Smooth muscle cell (in vitro differentiated cells): ENCODE data around the gene EDN1. TPM values are rescaled to one million over a fixed set of nuclear protein-coding genes. Genes with fewer than 3 reads are reported as not detected.

ENCODE experiments used
- DNase-seq: peaks from one replicate; lab custom pipeline; 2025; ENCODE audit not compliant: unreplicated experiment; lab: John Stamatoyannopoulos, UW
- H2AFZ ChIP-seq: fragments of 200-600 bp; sonication (generic); 2 replicates; pipeline ENCODE4 v1.6.0; 2016; ENCODE audit warnings: antibody characterized with exemption, low read depth, mild to moderate bottlenecking
- H3F3A ChIP-seq: fragments of 200-600 bp; sonication (generic); 2 replicates; pipeline ENCODE4 v1.6.0; 2017; ENCODE audit warnings: antibody characterized with exemption, low read depth
- H3K27ac ChIP-seq: fragments of 200-600 bp; sonication (generic); 2 replicates; pipeline ENCODE4 v1.5.1; 2016; ENCODE audit warnings: low read depth, mild to moderate bottlenecking
- H3K27me3 ChIP-seq: fragments of 200-600 bp; sonication (generic); 2 replicates; pipeline ENCODE4 v1.6.1; 2016; ENCODE audit warnings: low read depth, mild to moderate bottlenecking
- H3K36me3 ChIP-seq: fragments of 200-600 bp; sonication (generic); 2 replicates; pipeline ENCODE4 v1.5.1; 2016; ENCODE audit warnings: low read depth
- H3K4me1 ChIP-seq: fragments of 200-600 bp; sonication (generic); 2 replicates; pipeline ENCODE4 v1.5.1; 2016; ENCODE audit warnings: low read depth
- H3K4me2 ChIP-seq: fragments of 200-600 bp; sonication (generic); 2 replicates; pipeline ENCODE4 v1.6.0; 2016; ENCODE audit warnings: mild to moderate bottlenecking
- H3K4me3 ChIP-seq: fragments of 200-600 bp; sonication (generic); 2 replicates; pipeline ENCODE4 v1.5.1; 2016; ENCODE audit warnings: mild to moderate bottlenecking
- H3K79me2 ChIP-seq: fragments of 200-600 bp; sonication (generic); 2 replicates; pipeline ENCODE4 v1.6.0; 2016; ENCODE audit warnings: low read depth, mild to moderate bottlenecking
- H3K9ac ChIP-seq: fragments of 200-600 bp; sonication (generic); 2 replicates; pipeline ENCODE4 v1.6.0; 2016; ENCODE audit warnings: low read depth
- H3K9me3 ChIP-seq: fragments of 200-600 bp; sonication (generic); replicated peaks from 2 replicates; pipeline ENCODE4 v1.5.1; 2016; ENCODE audit warnings: low read depth
- H4K20me1 ChIP-seq: fragments of 200-600 bp; sonication (generic); 2 replicates; pipeline ENCODE4 v1.6.0; 2016; ENCODE audit warnings: low read depth
- WGBS: methylation state at CpG from one replicate; pipeline ENCODE4 v1.1.7; 2016; ENCODE audit warnings: low lambda C conversion rate; 5-methylcytosine and 5-hydroxymethylcytosine counted together
- polyA plus RNA-seq: library from polyadenylated mRNA; unstranded; fragments of >200 nt; fragmentation: Nextera tagmentation; extraction: Ambion mirVana; gene quantifications from 2 replicates; pipeline ENCODE4 v1.2.1, GENCODE V29; 2016
- total RNA-seq: library from RNA; depleted of rRNA; stranded (reverse); fragments of >200 nt; gene quantifications from 2 replicates; pipeline ENCODE4 v1.2.3, GENCODE V29; 2014
- TF ChIP-seq, protein P1 (sequence below): fragments of 200-600 bp; sonication (generic); IDR thresholded peaks from 2 replicates; pipeline ENCODE4 v1.5.1; 2017; ENCODE audit warnings: borderline replicate concordance, mild to moderate bottlenecking, antibody characterized with exemption; ENCODE audit not compliant: insufficient read depth, poor library complexity, severe bottlenecking

Gene EDN1
- total and polyA plus RNA-seq, 2 experiments from 2014 or later = 8.2 to 20.0 TPM

DNA sequence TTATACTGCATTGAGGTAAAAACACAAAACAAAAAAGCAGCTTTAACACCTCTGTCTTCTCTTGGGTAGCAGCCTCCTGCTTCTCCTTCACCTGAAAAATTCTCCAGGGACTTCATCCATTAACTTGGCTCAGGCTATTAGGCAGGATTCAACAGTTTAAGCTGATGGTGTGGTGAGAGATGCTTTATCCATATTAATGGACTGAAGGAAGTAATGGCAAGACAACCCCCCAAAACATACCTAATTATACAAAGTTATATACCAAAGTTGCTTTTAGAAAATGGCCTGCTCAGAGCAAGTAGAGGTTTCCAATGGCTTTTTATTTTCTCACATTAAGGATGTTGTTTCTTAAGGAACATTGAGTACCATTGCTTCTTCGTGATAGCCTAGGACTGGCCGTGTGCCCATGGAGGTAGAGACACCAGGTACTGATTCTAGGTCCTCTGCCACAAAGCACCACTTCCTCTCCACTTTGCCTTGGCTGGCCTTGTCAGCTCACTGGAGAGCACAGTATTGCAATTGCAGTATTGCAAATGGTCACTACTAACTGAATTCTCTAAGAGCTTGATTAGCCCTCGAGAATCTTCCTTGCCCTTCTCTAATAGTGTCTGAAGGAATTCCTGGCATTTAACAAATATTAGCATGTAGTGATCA, 7.3 kb downstream of the EDN1 start:
- Histone ChIP-seq H3K4me3 (no peak overlapping the region), H4K20me1 (no peaks in the 10 kb centered on the region), H3K4me1 (peaks cover 4% of the 10 kb centered on the region), H3K9ac (no peak overlapping the region), H3K9me3 (no peaks in the 10 kb centered on the region), H3K4me2 (no peak overlapping the region), H3K27ac (no peak overlapping the region), H2AFZ (no peak overlapping the region), H3K79me2 (no peaks in the 10 kb centered on the region), H3F3A (no peaks in the 10 kb centered on the region), H3K36me3 (no peaks in the 10 kb centered on the region), H3K27me3 (no peaks in the 10 kb centered on the region)
- TF ChIP-seq, protein P1, sequence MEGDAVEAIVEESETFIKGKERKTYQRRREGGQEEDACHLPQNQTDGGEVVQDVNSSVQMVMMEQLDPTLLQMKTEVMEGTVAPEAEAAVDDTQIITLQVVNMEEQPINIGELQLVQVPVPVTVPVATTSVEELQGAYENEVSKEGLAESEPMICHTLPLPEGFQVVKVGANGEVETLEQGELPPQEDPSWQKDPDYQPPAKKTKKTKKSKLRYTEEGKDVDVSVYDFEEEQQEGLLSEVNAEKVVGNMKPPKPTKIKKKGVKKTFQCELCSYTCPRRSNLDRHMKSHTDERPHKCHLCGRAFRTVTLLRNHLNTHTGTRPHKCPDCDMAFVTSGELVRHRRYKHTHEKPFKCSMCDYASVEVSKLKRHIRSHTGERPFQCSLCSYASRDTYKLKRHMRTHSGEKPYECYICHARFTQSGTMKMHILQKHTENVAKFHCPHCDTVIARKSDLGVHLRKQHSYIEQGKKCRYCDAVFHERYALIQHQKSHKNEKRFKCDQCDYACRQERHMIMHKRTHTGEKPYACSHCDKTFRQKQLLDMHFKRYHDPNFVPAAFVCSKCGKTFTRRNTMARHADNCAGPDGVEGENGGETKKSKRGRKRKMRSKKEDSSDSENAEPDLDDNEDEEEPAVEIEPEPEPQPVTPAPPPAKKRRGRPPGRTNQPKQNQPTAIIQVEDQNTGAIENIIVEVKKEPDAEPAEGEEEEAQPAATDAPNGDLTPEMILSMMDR = no peak
- WGBS = 81% methylated on average over 3 of the region's 3 CpGs
- DNase-seq = no peak

- 79% methylated on average over 7 of the region's 7 CpGs for WGBS
- DNase-seq = no peak
- Histone ChIP-seq H4K20me1 (no peaks in the 10 kb centered on the region), H2AFZ (no peak overlapping the region), H3K4me1 (no peaks in the 10 kb centered on the region), H3K9me3 (no peaks in the 10 kb centered on the region), H3F3A (no peaks in the 10 kb centered on the region), H3K4me2 (no peak overlapping the region), H3K9ac (no peak overlapping the region), H3K4me3 (no peak overlapping the region), H3K36me3 (no peaks in the 10 kb centered on the region), H3K27me3 (no peaks in the 10 kb centered on the region), H3K79me2 (no peaks in the 10 kb centered on the region), H3K27ac (no peak overlapping the region)
- TF ChIP-seq, protein P1 = no peak
These were observed 8.1 kb downstream of the EDN1 start for GRCh38 chr6:12298017-12298978.

- H3K36me3 ChIP-seq = no peaks in the 10 kb centered on the region
- H3F3A ChIP-seq = no peaks in the 10 kb centered on the region
- H3K9ac ChIP-seq = no peak overlapping the region
- H3K79me2 ChIP-seq = no peaks in the 10 kb centered on the region
- H4K20me1 ChIP-seq = no peaks in the 10 kb centered on the region
- no peak overlapping the region for H2AFZ ChIP-seq
- H3K4me3 ChIP-seq = no peak overlapping the region
- H3K9me3 ChIP-seq = no peaks in the 10 kb centered on the region
- no peak overlapping the region for H3K4me2 ChIP-seq
- TF ChIP-seq, protein P1 = no peak
- no peak overlapping the region for H3K27ac ChIP-seq
- DNase-seq = no peak
- H3K27me3 ChIP-seq = no peaks in the 10 kb centered on the region
- H3K4me1 ChIP-seq = no peaks in the 10 kb centered on the region
- WGBS = 46% methylated on average over 1 of the region's 1 CpG
These were observed 8.8 kb downstream of the EDN1 start for GRCh38 chr6:12298995-12299394.
